ENCODE data around the gene CTIF.

Gene CTIF

DNA sequence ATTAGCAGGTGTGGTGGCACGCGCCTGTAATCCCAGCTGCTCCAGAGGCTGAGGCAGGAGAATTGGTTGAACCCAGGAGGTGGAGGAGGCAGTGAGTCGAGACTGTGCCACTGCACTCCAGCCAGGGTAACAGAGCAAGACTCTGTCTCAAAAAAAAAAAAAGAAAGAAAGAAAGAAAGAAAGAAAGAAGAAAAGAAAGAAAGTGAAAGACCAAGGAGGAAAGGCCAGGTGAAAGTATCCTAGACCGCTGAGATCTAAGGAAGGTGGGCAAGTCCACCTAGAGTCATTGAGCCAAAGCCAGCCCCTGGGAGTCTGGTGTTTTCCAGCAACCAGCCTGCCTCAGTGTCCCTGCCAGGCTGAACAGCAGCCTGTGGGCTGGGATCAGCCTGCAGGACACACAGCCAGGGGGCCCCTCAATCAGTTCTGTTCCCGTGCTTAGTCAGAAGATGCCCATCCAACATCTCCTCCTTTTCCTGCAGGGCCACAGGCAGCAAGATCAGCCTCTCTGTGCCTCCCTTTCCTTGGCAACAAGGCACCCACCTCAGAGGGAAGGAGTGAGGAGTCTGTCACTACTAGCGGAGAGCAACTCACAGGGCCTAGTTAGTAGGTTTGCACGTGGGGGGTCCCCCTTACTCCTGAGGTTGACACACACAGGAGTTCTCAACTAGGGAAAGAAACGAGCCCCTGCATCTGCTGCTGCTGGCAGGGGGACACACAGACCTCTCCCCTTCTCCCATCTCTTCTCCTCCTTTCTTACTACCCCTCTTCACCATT is 347.9 kb downstream of the CTIF start:
- no peak for DNase-seq (ENCODE audit: low read depth)

DNA sequence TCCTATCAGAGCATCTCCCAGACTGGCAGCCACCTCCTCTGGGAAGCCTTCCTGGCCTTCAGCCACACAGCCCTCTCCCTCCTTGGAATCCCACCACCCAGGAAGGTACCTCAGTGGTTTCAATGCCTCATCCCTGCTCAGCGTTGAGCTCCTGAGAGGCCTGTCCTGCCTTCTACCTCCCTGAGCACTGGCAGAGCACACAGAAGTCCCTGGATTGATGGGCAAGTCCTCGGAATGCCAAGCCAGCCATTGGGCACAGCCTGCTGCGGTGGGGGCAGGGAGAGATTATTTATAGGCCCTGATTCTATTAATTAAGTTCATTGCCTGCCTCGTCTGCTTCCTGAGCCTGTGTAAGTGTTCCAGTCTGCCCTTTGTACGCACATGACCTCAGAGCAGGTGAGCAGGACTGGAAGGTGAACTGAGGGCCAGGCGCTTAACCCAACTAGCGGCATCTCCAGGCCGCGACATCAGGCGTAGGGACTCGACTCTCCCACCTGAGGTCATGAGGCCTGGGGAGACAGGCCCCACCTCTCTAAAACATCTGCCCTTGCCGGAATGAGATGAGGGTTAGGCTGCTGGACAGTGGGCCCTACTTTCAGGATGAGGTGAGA is 348.6 kb downstream of the CTIF start:
- no peak for DNase-seq (ENCODE audit: low read depth)

DNA sequence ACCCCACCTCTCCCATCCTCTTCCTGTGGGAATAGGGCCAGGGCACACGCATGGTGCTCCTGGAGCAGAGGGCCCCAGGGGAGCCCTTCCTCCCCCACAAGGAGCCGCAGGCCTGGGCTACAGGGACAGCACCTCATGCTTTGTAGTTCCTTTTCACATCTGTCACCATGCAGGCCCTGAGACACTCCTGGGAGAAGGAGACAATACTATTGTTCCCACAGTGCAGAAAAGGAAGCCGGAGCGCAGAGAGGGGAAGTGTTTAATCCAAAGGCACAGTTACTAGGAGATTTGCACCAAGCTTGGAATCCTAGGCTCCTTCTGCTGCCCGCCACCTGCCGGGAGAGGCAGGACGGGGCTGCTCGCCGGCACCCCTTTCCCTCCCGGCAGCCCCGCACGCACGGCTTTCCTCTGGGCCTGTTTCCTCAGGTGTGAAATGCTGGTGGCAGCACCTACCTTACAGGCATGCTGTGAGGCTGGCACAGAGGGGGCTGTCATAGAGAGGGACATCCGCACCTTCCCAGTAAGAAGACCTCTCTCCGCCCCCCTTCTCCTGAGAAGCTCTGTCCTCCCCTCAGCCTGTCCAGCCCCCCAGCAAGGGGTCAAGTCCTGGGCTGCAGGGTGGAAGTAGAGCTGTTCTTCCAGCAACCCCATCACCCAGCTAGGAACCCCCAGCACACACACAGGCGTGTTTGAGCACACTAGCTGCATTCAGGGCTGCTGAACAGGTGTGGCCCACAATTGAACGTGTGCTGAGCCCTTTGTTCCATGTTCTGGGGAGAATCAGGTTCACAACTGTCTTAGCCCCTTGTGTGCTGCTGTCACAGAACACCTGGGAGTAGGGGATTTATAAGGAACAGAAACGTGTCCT is 349.3 kb downstream of the CTIF start:
- no peak for DNase-seq (ENCODE audit: low read depth)

DNA sequence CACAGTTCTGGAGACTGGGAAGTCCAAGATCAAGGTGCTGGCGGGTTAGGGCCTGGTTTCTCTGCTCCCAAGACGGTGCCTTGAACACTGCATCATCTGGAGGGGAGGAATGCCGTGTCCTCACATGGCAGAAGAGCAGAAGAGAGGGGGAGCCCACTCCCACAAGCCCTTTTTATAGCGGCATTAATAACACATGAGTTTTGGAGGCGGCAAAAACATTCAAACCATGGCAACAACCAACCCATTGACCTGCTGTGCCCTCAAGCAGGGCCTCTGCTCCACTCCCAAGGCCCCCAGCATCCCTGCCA is 349.9 kb downstream of the CTIF start:
- DNase-seq (ENCODE audit: low read depth): no peak

DNA sequence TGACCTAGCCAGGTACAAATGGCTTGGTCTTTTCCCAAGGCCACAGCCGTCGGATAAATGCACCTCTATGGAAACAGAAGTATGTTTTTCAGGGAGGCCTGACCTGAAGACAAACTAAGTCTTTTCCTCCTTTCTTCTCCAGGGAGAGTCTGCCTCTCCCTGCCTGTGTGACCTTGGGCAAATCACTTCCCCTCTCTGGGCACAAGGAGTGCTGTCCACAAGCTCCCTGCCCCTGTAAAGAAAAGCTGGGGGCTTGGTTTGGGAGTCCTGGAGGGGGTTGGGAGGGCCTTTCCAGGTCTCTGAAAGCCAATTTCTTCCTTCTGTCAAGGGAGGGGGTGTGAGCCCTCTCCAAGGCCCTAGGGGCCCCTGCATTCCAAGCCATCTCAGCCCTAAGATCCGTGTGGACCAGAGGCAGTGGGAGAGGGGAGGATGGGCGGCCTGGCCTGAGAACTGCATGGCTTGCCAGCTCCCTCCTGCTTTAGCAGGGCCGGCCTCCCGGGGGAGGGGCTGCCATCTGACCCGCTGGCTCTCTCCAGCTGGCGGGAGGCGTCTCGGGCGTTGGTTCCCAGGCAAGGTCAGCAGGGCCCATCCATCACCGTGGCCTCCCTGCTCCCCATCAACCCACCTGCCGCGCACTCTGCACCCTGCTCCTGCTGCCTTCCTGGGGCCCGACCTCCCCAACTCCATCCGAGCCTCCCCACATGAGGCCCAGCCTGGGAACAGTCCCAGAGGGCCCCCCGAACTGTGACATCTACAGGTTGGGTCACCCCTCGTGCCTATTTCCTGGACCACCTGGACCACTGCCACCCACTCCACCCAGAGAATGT is 350.5 kb downstream of the CTIF start:
- DNase-seq (ENCODE audit: low read depth): no peak

DNA sequence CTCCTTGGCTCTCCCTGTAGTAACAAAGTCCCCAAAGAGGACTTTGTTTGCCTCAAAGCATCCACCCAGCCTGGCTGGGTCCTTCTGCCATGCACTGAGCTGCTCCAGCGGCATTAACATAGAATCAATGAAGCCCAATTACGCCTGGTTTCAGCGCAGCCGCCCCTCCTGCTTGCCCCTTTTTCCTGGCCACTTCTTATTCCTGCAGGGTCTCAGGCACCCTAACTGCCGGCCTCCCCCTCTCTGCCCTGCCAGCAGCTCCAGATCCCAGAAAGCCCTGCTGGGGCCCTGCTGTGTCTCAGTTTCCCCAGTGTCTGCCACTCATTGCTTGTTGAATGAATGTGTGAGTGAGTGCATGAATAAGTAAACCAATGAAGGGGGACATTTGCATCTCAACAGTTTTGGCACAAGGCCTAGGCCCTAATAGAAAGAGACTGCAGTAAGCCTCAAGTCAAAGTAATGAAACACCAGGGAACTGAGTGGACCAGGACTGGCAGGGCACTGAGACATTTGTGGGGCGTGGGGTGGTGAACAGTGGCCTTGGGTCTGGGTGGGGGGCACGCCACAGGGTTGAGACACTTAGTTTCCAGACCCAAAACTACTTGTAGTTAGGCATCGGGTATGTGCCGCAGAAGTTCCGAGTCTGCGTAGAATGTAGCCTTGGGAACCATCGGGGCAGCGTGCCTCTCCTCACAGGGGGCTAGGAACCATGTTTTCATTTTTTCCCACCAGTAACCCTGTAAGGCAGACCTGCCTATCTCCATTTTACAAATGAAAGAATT is 351.3 kb downstream of the CTIF start:
- no peak for DNase-seq (ENCODE audit: low read depth)

DNA sequence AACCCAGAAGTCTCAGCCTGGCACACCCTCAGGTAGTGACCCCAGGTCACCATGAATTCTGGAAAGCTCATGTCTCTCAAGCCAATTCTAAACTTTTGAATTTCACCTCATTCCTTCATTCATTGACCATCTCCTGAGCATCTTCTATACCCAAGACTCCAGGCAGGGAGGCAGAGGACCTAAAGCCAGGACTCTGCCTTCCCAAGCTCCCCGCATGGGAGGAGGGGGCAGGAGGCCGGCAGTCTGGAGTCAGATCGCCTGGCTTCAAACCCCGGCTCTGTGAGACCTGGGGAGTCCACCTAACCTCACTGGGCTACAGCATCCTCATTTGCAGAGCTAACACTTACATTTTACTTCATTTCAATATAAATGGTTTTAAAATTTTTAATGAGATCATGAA is 352.9 kb downstream of the CTIF start:
- DNase-seq (ENCODE audit: low read depth): no peak

DNA sequence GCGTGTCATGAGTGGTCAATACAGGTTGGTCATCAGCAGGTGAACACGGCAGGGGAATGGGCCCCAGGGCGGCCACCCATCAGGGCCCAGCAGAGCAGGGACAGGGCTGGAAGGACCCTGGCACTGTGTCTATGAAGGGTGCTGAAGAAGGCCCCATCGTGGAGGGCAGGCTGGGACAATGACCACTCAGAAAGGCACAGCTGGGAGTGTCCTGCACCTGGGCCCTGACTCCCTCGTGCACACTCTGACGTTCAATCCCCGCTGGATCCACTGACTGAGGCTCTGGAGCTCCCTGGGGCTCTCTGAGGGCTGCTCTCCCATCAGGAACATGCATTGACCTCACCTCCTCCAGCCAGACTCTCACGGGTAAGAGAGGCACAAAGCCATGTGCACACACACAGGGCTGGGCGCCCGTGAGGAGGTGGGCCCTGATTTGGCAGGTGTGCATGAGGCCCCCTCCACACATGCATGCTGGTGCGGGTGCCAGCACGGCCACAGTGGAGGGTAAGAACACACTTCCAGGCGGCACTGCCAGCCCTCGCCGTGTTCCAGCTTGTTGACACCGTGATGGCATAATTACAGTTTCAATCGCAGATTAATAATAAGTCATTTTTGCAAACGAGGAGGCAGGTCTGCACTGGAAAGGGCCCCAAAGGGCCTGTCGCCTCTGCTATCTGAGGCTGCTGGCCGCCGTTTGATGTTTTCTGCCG is 353.5 kb downstream of the CTIF start:
- no peak for DNase-seq (ENCODE audit: low read depth)

DNA sequence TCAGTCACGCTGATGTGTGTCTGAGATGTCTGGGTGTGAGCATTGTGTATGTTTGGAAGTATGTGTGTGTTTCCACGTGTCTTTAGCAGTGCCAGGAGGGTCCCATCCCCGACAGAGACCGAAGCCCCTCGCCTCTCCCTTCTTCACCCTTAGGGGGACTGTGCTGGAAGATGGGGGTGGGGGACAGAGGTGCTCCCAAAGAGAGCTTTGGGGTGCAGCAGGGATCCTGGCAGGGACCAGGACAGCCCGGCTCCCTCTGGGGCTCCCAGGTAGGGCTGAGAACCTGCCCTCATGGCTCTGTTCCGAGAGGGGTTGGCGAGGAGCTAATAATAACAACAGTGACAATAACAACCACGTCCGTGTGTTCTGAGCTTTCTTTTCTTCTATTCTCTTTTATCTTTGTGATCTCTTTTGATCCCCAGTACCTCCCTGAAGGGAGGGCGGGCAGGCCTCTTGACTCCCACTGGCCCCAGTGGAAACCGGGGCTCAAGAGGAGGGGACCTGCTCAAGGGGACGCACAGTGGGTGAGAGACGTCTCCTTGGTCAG is 354.3 kb downstream of the CTIF start:
- no peak for DNase-seq (ENCODE audit: low read depth)

DNA sequence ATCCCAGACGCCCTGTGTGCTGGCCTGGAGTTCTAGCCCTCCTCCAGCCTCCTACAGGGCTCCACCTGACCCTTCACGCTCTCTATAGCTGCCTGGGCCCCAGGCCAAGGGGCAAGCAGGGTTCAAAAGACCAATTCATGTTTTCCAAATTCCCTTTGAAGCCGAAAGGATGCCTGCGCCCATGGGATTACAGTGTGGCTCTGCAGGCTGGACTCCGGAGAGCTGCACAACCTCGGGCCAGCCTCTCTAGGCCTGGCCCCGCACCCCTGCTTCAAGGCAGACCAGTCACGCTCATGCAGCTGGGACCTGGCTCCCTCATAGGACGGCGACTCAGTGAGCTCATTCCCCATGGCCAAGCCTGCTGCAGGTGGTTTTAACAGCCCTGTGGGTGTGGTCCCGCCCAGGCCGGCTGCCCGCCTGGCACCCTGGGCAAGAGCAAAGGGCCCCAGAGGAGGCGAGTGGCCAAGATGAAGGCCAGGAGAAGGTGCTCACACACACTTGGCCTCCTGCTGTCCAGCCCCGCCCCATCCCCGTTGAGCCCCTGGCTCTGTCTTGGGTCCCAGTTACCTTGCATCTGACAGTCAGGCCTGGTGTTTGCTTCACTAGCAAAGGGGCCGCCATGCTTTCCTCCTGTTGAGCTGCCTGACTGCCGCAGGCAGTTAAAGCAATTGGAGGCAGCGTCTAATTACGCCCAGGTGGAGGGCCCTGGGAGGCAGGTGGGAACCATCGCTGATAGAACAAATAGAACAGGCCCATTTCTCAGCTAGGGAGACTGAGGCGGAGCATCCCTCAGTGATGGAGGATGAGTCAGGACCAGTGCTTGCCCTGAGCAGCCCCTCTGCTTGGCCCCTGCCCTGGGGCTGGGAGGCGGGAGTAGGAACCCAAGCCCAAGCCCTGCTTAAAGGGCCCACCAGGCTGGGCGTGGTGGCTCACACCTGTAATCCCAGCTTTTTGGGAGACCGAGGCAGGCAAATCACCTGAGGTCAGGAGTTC is 355.1 kb downstream of the CTIF start:
- no peak for DNase-seq (ENCODE audit: low read depth)

DNA sequence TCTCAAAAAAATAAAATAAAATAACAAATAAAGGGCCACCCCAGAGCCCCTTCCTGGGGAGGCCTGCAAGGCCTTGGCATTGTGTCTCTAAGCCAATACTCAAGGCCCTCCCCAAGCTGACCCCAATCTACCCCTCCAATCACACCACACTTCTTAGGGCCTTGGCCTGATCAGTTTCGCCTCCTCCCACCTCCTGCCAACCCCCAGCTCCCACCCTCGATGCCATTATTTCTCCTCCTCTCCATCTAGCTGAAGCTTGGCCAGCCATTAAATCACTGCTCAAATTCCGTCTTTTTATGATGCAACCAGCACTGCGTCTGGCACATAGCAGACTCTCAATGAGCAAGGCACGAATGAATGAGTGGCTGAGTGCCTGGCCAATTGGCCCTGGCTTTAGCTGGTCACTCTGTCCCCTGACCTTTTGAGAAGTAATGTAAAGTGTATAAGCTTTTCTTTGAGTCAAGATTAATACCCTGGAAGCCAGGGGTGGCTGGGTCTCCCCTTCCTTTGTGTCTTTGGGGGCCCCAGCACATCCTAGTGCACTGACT is 356.0 kb downstream of the CTIF start:
- DNase-seq (ENCODE audit: low read depth): no peak

DNA sequence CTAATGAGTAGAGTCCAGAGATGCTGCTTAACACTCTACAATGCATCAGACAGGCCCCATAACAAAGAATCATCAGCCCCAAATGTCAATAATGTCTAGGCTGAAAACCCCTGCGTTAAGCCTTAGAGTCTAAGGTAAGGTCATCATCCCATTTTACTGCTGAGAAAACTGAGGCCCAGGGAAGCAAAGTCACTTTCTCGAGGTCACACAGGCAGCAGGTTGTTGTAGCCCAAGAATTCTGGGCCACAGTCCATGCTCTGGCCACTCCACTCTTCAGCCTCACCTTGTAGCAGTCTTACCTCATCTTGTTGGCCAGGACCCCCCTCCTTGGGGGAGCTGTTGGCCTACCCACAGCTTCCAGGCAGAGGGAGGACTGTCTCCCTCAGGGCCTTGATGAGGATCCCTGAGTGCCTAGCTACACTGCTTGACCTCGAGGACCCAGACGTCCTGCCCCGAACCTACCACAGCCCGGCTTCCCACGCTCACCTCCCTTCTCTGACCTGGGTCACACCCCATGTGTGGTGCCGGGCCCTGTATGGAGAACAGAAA is 357.6 kb downstream of the CTIF start:
- no peak for DNase-seq (ENCODE audit: low read depth)

DNA sequence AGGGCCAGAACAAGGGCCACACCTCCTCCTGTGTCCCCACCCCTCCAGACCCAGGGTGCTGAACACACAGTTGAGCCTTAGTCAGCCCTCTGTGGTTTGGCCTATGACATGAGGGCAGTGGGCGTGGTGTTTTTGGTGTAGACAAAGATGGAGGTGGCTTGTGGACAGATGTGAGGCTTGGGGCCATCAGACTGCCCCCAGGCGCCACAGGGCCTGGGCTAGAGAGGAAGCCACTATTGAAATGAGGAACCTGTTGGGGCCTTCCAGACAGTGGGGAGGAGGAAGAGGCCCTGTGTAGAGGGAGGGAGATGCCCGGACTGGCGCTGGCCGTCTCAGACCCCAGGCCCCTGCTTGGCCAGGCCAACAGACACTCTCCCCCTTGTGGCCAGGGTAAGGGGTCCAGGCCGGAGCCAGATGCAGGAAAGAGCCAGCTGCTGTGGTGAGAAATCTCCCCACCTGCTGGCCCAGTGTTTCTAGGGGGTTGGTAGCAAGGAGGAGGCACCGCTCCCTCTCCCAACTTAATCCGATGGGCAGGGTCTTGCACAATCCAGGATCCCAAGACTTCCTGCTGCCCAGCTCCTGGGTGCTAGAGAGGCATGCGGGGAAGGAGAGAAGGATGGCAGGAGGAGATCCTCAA is 358.2 kb downstream of the CTIF start:
- DNase-seq (ENCODE audit: low read depth): no peak

DNA sequence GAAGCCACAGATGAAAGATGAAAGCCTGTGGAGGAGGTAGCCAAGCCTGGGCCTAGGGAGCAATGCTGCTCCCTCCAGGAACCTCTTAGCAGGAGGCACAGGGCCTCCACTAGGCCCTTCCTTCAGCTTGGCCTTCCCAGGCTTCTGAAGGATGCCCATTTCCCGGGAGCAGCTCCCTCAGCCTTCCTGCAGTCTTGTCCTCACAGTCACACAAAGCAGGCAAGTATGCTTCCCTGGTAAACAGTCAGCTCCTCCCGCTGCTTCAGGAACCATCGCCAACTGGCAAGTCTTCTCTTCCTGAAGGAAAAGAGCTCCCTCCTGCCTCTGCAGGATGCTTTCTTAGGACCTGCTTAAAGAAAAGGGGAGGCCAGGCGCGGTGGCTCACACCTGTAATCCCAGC is 358.7 kb downstream of the CTIF start:
- no peak for DNase-seq (ENCODE audit: low read depth)

DNA sequence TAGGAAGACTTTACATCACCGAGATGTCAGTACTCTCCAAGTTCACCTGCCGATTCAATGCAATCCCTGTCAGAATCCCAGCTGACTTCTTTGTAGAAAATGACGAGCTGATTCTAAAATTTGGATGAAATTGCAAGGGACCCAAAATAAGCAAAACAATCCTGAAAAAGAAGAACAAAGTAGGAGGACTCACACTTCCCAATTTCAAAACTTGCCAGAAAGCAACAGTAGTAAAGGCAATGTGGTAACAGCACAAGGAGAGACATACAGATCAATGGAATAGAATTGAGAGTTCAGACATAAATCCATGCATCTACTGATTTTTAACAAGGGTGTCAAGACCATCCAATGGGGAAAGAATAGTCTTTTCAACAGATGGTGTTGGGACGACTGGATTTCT is 359.7 kb downstream of the CTIF start:
- DNase-seq (ENCODE audit: low read depth): no peak

DNA sequence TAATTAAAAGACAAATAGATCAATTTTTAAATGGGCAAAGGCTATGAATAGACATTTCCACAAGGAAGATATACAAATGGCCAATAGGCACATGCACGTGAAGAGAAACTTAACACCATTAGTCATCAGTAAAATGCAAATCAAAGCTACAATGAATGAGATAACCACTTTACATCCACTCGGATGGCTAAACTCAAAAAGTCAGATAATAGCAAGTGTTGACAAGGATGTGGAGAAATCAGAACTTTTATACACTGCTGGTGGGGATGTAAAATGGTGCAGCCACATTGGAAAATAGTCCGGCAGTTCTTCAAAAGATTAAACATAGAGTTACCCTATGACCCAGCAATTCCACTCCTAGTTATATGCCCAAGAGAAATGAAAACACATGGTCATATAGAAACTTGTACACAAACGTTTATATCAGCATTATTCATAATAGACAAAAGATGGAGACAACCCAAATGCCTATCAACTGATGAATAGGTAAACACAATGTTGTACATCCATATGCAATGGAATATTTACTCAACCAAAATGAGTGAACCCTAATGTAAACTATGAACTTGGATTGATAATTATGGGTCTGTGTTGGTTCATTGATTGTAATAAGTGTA is 360.8 kb downstream of the CTIF start:
- no peak for DNase-seq (ENCODE audit: low read depth)

DNA sequence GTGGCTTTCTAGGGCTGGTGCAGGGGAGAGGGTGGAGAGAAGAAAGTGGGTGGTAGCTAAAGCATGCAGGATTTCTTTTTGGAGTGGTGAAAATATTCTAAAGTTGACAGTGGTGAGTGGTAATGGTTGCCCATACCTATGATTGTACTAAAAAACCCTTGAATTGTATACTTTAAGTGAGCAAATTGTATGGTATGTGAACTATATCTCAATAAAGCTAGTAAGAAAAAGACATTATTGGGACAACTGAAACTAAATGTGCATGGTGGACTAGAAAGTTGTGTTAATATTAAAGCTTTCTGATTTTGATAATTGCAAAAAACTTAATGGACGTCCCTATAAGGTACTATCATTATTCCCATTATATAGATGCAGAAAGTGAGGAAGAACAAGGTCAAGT is 361.6 kb downstream of the CTIF start:
- DNase-seq (ENCODE audit: low read depth): no peak
